ENCODE data around the gene HOXA3. TPM values are rescaled to one million over a fixed set of nuclear protein-coding genes. Genes with fewer than 3 reads are reported as not detected.
A peak's percentile ranks its signal among the peaks of the same experiment; 100 is the strongest.

HOXA3 gene
- 0.86 and 8.6 TPM in 2 replicates for total RNA-seq (2014; rRNA removed; shearing (Covaris generic))

DNA sequence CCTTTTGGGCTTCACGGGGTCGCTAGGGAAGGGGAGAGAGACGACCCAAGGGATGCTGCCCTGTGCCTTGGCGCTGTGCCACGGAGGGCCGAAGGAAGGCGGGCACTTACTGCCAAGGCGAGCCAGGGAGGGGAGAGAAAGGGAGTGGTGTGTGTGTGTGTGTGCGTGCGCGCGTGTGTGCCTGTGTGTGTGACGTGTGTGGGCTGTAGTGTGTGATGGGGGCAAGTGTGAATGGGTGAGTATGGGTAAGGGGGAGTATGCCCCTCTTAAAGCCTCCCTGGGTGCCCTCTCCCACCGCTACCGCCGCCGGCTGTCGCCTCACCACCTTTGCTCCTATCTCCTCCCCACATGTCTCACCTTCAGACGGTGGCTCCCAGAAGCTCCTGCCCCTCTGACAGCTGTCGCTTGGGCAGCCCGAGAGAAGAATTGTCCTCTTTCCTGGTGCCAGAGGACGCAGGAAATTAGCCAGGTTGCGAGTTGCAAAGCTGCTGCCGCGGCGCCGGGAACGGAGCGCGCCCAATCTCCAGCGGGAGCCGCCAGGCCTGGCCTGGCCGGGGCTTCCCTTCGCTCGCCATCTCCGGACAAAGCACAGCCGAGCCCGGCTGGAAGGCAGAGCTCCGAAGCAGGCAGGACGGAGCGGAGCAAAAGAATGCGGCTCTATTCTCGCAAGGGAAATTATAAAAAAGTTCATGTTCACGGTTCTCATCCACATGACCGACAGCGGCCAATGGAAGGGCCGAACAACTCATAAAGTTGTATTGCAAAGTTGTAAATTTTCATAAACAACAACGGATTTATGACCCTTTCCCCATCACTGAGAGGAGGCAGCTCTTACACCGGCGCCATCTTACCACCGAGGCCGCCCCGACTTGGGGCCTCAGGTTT lies at the start of gene HOXA3:
Gene HOXA3 (minus strand): TSS at position 653 of the 885 bp plus-strand sequence. CDS start 41,943 bp downstream, outside the sequence.
- DNase-seq (ENCODE audit: low read depth) = peak; percentile 69

GRCh38 chr7:27201580-27202017 lies 49.2 kb upstream of the HOXA3 start:
- no peak for DNase-seq (ENCODE audit: low read depth)

GRCh38 chr7:27200761-27201579 lies 48.6 kb upstream of the HOXA3 start:
- DNase-seq (ENCODE audit: low read depth) = no peak

- peak; percentile 75 for DNase-seq (ENCODE audit: low read depth)
Observed at GRCh38 chr7:27199849-27200760, 47.7 kb upstream of the HOXA3 start, which contains the start of gene HOXA13. TSS of gene HOXA13 (minus strand) at chr7:27200091. CDS start at chr7:27200077, 14 bp downstream.

DNA sequence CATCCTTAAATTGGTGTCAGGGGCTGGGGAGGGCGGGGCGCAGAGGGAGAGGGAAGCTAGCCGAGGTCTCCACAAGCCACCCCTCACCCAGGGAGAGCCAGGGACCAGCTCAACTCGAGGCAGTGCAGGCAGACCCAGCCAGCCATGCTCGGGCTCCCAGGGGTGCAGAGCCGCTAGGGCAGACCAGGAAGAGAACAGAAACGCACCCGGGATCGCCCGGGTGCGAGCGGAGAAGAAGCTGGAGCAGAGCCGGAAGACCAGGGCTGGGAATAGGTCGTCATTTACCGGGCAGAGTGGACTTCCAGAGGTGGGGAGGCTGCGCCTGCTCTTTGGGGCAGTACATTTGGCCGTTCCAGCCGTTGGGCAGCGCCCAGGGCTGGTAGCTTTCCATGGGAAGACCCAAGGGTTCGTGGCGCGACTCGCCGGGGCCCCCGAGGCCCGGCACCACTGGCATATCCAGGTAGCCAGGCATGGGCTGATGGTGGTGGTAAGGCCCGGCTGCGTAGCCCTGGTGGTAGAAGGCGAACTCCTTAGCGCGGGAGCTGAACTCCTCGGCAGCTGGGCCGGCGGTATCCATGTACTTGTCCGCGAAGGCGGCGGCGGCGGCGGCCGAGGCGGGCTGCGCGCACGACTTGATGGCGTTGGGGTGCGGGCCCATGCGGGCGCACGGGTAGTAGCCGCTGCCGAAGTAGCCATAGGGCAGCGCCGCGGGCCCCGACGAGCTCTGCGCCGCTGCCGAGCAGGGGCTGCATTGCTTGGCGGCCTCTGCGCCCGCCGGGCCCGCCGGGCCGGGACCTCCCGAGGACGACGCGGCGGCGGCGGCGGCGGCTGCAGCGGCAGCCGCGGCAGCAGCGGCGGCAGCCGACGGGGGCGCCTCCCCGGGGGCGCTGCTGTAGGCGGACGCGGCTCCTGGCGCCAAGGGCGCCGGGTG lies 46.8 kb upstream of the HOXA3 start:
- DNase-seq (ENCODE audit: low read depth) = peak; percentile 44

DNA sequence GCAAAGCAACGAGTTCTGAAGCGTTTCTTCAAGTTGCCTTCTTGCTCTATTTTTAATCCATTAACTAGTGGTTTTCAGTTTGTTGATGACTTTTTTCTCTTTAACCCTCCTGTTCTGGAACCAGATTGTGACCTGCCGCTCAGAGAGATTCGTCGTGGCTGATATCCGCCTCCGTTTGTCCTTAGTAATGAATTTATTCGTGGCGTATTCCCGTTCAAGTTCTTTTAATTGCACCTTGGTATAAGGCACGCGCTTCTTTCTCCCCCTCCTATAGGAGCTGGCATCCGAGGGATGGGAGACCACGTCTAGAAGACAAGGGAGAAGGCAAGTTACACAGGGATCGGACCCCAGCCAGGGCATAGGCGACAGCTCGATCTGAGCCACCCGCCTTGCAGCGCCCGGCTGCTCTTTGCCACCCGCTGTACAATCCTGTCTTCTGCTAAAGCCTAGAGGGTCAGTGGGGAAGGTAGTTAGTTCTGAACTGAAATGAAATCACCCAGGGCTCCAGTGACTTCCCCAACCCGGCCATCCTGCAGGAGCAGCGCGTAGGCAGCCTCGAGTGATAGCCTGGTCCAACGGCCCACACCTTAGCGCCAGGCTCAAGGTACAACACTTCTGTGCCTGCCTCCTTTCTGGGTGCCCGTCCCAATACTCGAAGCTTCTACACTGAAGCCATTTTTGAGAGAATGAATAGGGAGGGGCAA lies 45.9 kb upstream of the HOXA3 start:
- DNase-seq (ENCODE audit: low read depth) = no peak

- no peak for DNase-seq (ENCODE audit: low read depth)
Observed at GRCh38 chr7:27197137-27198042, 45.0 kb upstream of the HOXA3 start.

DNA sequence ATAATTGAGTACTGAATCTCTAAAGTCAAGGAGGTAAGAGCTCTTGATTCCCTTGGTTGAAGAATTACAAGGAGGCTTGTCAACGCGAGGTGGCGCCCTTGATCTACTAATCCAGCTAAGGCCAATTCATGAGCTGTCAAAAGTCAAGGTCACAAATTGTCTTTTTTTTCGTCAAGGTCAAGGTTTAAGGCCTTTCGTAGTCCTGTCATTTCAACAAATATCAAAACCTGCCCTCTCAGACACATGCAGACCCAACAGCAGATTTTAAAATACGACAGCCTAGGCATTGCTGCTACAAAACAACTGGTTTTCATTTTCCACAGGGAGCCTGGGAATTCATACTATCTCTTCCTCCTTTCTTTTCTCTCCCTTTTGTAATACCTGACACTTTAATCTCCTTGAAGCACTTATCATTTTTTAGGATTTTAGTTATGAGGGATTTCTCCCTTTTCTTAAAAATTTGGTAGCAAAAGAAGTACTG lies 43.9 kb upstream of the HOXA3 start:
- peak; percentile 70 for DNase-seq (ENCODE audit: low read depth)

DNA sequence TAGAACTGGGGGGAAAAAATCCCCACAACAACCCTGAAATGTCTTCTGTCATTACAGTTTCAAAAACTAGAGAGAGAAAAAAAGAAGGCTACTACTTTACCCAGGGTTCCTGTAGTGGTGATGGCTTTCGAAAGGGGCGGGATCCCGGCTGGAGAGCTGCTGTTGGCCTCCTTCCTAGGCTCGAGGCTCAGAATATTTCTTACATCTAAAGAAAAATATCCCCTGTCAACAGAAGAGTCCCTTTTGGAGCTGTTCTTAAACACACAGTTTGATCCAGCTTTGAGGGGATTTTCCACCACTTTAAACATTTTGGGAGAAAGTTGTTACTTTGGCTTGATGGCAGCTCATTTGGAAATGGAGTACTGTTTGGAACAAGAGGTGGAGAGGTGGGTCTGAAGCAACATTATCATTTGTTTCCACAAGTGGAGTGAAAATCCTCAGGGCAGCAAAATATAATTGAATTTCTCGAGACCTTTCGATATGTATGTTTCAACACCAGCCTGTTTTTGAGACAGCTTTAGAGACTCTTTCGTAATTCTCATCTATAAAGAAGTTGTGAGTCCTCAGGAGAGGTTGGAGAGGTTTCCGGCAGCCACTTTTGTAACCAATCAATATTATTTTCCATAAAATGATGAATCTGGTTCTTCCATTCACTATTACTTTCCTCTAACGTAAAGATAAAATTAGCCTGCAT lies 42.5 kb upstream of the HOXA3 start:
- no peak for DNase-seq (ENCODE audit: low read depth)

GRCh38 chr7:27194002-27194352 lies 41.6 kb upstream of the HOXA3 start:
- DNase-seq (ENCODE audit: low read depth) = no peak

DNA sequence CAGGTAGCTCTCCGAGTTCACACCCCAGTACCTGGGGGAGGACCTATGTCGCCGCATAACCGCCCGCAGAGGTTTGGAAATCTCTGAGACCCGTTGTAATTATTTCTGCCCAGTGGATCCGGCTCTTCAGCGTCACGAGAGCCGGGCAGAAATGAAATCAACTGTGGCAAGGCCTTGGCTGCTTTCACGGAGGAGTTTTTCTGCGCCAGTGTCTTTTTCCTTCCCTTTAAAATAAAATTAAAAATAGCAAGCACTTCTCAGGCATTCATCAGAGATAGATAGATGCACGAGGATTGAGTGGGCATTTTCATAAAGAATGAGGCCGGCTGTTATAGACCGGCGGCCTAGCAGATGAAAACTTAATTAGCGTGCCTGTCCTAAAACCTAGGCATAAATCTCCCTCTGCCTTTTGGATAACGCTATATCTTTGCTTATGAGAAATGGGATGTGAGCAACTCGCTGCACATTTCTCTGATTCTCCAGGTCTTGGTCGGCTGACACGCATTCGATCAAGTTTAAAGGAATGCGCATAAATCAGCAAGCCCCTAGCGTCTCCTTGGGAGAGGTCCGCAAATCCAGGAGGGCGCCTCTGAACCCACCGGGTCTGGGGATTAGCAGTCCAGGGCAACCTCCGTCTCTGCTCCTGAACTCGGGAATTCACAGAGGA lies 41.1 kb upstream of the HOXA3 start:
- no peak for DNase-seq (ENCODE audit: low read depth)

- DNase-seq (ENCODE audit: low read depth) = no peak
Observed at GRCh38 chr7:27192546-27193334, 40.4 kb upstream of the HOXA3 start.

DNA sequence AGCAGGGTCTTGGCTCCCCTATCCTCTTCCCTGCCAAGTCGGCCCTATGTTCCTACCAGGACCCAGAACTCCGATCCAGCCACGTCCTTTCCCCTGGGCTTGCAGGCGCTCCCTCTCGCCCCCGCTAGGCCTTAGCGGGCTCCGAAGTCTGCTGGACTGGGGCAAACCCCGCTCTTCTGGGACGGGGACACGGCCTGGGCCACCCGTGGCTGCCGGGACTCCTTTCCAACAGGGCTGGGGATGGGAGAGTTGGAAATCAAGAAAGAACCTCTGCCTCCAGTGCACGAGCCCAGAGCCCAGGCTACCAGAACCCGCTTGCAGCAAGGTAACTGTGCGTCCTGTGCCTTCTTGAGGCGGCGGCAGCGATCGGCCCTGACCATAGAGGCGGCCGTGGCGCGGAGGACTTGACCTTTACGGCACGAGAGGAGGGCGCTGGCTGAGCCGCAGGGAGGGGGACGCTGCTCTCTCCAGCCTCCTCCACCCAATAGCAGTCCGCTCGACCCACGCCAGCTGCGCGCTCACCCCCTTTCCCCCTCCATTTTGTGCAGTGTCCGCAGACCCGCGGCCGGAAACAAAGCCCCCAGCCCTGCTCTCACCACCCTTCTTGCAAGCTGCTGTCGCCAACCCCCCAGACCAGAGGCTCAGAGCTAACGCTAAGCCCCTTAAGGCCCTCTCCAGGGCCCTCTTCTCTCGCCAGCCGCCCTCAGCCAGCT lies 39.6 kb upstream of the HOXA3 start:
- DNase-seq (ENCODE audit: low read depth) = no peak

GRCh38 chr7:27191161-27191731 lies 38.9 kb upstream of the HOXA3 start:
- no peak for DNase-seq (ENCODE audit: low read depth)

DNA sequence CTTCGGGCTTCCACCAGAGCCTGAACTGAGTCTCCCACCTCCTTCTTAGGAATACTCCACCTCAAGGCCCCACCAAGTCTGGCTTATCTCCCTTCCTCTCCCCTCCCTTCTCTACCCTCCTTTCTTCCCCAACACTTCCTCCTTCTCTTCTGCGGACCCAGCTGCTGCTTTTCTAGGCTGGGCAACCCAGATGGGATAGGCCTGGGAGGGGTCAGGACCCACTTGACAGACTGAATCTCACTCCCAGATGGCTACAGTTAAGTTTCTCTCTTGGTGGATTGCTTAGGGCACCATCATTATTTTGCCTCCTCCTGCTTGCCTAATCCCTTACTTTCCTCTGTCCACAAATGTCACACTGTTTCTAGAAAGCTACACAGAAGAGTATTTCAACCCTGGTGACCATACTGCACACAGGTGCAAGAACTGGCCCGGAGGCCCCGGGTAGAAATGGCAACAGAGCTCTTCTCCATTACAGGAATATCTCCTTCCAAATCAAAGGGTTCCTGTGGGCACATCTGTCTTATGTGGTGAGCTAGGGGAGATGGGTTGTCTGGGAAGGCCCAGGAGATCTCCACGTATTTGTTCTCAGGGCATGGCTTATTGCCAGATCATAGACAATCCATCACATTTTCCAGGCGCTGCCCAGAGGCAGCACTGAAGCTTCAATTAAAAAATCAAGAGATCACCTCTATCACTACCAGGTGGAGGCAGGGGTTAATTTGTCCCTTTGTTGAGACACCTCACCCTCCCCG lies 37.8 kb upstream of the HOXA3 start:
- no peak for DNase-seq (ENCODE audit: low read depth)

All from M059J (cell line).